HG02571 (cell line): ENCODE measurements around the gene GPR158.

Experiments used
- ATAC-seq: cut with Tn5 transposase; IDR thresholded peaks from one replicate; pipeline ENCODE4 v1.9.1; 2021; ENCODE audit warnings: mild to moderate bottlenecking, moderate library complexity; ENCODE audit not compliant: unreplicated experiment

Gene GPR158

GRCh38 chr10:25191162-25191895 lies 16.5 kb downstream of the GPR158 start:
- no peak for ATAC-seq

GRCh38 chr10:25198151-25198550 lies 23.4 kb downstream of the GPR158 start:
- no peak for ATAC-seq

- ATAC-seq = no peak
Observed at GRCh38 chr10:25206693-25207414, 32.1 kb downstream of the GPR158 start.

- ATAC-seq = no peak
Observed at GRCh38 chr10:25209618-25210017, 34.8 kb downstream of the GPR158 start.

- ATAC-seq = no peak
Observed at GRCh38 chr10:25210265-25210664, 35.5 kb downstream of the GPR158 start.

- ATAC-seq = no peak
Observed at GRCh38 chr10:25220156-25220555, 45.4 kb downstream of the GPR158 start.

GRCh38 chr10:25222085-25222660 lies 47.4 kb downstream of the GPR158 start:
- ATAC-seq = no peak

- no peak for ATAC-seq
Observed at GRCh38 chr10:25226775-25227682, 52.2 kb downstream of the GPR158 start.

- ATAC-seq = no peak
Observed at GRCh38 chr10:25231751-25232150, 57.0 kb downstream of the GPR158 start.

- no peak for ATAC-seq
Observed at GRCh38 chr10:25232204-25232603, 57.4 kb downstream of the GPR158 start.

GRCh38 chr10:25245165-25245564 lies 70.4 kb downstream of the GPR158 start:
- no peak for ATAC-seq

GRCh38 chr10:25257646-25258045 lies 82.8 kb downstream of the GPR158 start:
- no peak for ATAC-seq

- no peak for ATAC-seq
Observed at GRCh38 chr10:25261110-25261509, 86.3 kb downstream of the GPR158 start.

- no peak for ATAC-seq
Observed at GRCh38 chr10:25261558-25261957, 86.8 kb downstream of the GPR158 start.

GRCh38 chr10:25263931-25264330 lies 89.1 kb downstream of the GPR158 start:
- no peak for ATAC-seq

GRCh38 chr10:25278180-25278579 lies 103.4 kb downstream of the GPR158 start:
- ATAC-seq = no peak

GRCh38 chr10:25280076-25280475 lies 105.3 kb downstream of the GPR158 start:
- ATAC-seq = no peak

- no peak for ATAC-seq
Observed at GRCh38 chr10:25280573-25280972, 105.8 kb downstream of the GPR158 start.

- no peak for ATAC-seq
Observed at GRCh38 chr10:25285809-25286208, 111.0 kb downstream of the GPR158 start.

GRCh38 chr10:25288181-25288580 lies 113.4 kb downstream of the GPR158 start:
- ATAC-seq = no peak
